Dermis blood vessel endothelial cell (primary cell): ENCODE results near the gene NLN. TPM values are rescaled to one million over a fixed set of nuclear protein-coding genes. Genes with fewer than 3 reads are reported as not detected.
A peak's percentile ranks its signal among the peaks of the same experiment; 100 is the strongest.
"Not testable (repeated sequence)": the region's sequence is repeated elsewhere in the genome, so short reads cannot be mapped to it uniquely, and the experiment has no call there.

Source experiments
- DNase-seq: peaks from one replicate; pipeline ENCODE4 v3.0.0; 2010
- total RNA-seq: library from RNA; depleted of rRNA; stranded (reverse); fragments of >200 nt; gene quantifications from 2 replicates; pipeline ENCODE4 v1.2.3, GENCODE V29; 2014

The NLN gene
- total RNA-seq, 1 donor from 2014 or later = 40.2 TPM

- DNase-seq = no peak
Observed at GRCh38 chr5:65834306-65834705, 112.3 kb downstream of the NLN start.

- no peak for DNase-seq
Observed at GRCh38 chr5:65835191-65835590, 113.2 kb downstream of the NLN start.

GRCh38 chr5:65837139-65837538 is 115.1 kb downstream of the NLN start:
- no peak for DNase-seq

- DNase-seq = not testable (repeated sequence)
Observed at GRCh38 chr5:65839170-65839569, 117.2 kb downstream of the NLN start.

GRCh38 chr5:65840071-65840470 is 118.1 kb downstream of the NLN start:
- DNase-seq = no peak

GRCh38 chr5:65844763-65845162 is 122.8 kb downstream of the NLN start:
- DNase-seq = not testable (repeated sequence)

- no peak for DNase-seq
Observed at GRCh38 chr5:65846101-65846500, 124.1 kb downstream of the NLN start.

GRCh38 chr5:65847019-65847418 is 125.0 kb downstream of the NLN start:
- DNase-seq = not testable (repeated sequence)

- DNase-seq = not testable (repeated sequence)
Observed at GRCh38 chr5:65849918-65850317, 127.9 kb downstream of the NLN start.

- DNase-seq = no peak
Observed at GRCh38 chr5:65854925-65855324, 132.9 kb downstream of the NLN start.

GRCh38 chr5:65855766-65856315 is 133.8 kb downstream of the NLN start:
- no peak for DNase-seq

GRCh38 chr5:65856520-65856919 is 134.5 kb downstream of the NLN start:
- no peak for DNase-seq

- no peak for DNase-seq
Observed at GRCh38 chr5:65858316-65858715, 136.3 kb downstream of the NLN start.

GRCh38 chr5:65861830-65862241 is 139.8 kb downstream of the NLN start:
- DNase-seq = no peak

- no peak for DNase-seq
Observed at GRCh38 chr5:65862384-65862783, 140.4 kb downstream of the NLN start.

GRCh38 chr5:65863747-65864146 is 141.7 kb downstream of the NLN start:
- no peak for DNase-seq

- DNase-seq = peak; percentile 42
Observed at GRCh38 chr5:65866837-65867521, 145.0 kb downstream of the NLN start.

- peak; percentile 75 for DNase-seq
Observed at GRCh38 chr5:65867542-65868195, 145.7 kb downstream of the NLN start.

- DNase-seq = no peak
Observed at GRCh38 chr5:65868509-65868908, 146.5 kb downstream of the NLN start.

- DNase-seq = no peak
Observed at GRCh38 chr5:65871182-65871581, 149.2 kb downstream of the NLN start.

GRCh38 chr5:65871776-65872175 is 149.8 kb downstream of the NLN start:
- not testable (repeated sequence) for DNase-seq

- peak; percentile 62 for DNase-seq
Observed at GRCh38 chr5:65873181-65873750, 151.3 kb downstream of the NLN start.

- peak; percentile 69 for DNase-seq
Observed at GRCh38 chr5:65874241-65874640, 152.2 kb downstream of the NLN start.

GRCh38 chr5:65876496-65876895 is 154.5 kb downstream of the NLN start:
- DNase-seq = no peak
